CD4-positive, CD25-positive, alpha-beta regulatory T cell (primary cell): Measurements from ENCODE around the gene OSBPL9. TPM values are rescaled to one million over a fixed set of nuclear protein-coding genes. Genes with fewer than 3 reads are reported as not detected.
"Not testable (repeated sequence)": the region's sequence is repeated elsewhere in the genome, so short reads cannot be mapped to it uniquely, and the experiment has no call there.

Experiments
- ATAC-seq, 2 donors: fragments of 150-1000 bp; cut with Tn5 transposase; one replicate each; pipeline ENCODE4 v1.10.0; 2021; ENCODE audit warnings: low read depth in 2 of 2, moderate number of reproducible peaks in 2 of 2, moderate library complexity in 1 of 2
- DNase-seq, 3 donors: peaks; one replicate each; pipeline versions ENCODE4 v3.0.0 to v3.0.0-alpha.2; 2012 to 2022; ENCODE audit warnings: mixed read lengths in 1 of 3
- H3K27ac ChIP-seq: one replicate; pipeline ENCODE4 v1.7.0; 2013; ENCODE audit warnings: mild to moderate bottlenecking, low read length; ENCODE audit not compliant: insufficient read depth, poor library complexity, severe bottlenecking
- H3K27me3 ChIP-seq: one replicate; pipeline ENCODE4 v1.7.0; 2013; ENCODE audit warnings: low read length; ENCODE audit not compliant: control insufficient read depth, insufficient read depth
- H3K36me3 ChIP-seq: one replicate; pipeline ENCODE4 v1.7.0; 2013; ENCODE audit warnings: mild to moderate bottlenecking, low read length, moderate library complexity; ENCODE audit not compliant: control insufficient read depth, insufficient read depth
- H3K4me1 ChIP-seq: 2 replicates; pipeline ENCODE4 v1.7.0; 2013; ENCODE audit warnings: mild to moderate bottlenecking, low read length; ENCODE audit not compliant: insufficient read depth, control insufficient read depth, poor library complexity, severe bottlenecking
- H3K4me3 ChIP-seq: one replicate; pipeline ENCODE4 v1.7.0; 2013; ENCODE audit warnings: low read depth, mild to moderate bottlenecking, low read length, moderate library complexity
- H3K9me3 ChIP-seq, 2 experiments: 1 replicate in 1 of 2; 2 replicates in 1 of 2; pipeline ENCODE4 v1.7.0; 2013; ENCODE audit warnings: low read length in 2 of 2, mild to moderate bottlenecking in 1 of 2, moderate library complexity in 1 of 2; ENCODE audit not compliant: control insufficient read depth in 2 of 2
- H3K27ac Mint-ChIP-seq, 3 donors: one replicate each; pipeline ENCODE4 v1.8.0; 2020 to 2022; ENCODE audit warnings: mild to moderate bottlenecking in 3 of 3, mixed read lengths in 3 of 3, moderate library complexity in 2 of 3
- H3K27me3 Mint-ChIP-seq: one replicate; pipeline ENCODE4 v1.8.0; 2022; ENCODE audit warnings: mild to moderate bottlenecking, mixed read lengths
- H3K36me3 Mint-ChIP-seq: one replicate; pipeline ENCODE4 v1.8.0; 2020; ENCODE audit warnings: mixed read lengths
- H3K4me1 Mint-ChIP-seq, 4 donors: one replicate each; pipeline ENCODE4 v1.8.0; 2020 to 2022; ENCODE audit warnings: mixed read lengths in 4 of 4, mild to moderate bottlenecking in 1 of 4
- H3K4me3 Mint-ChIP-seq, 4 donors: one replicate each; pipeline ENCODE4 v1.8.0; 2020 to 2022; ENCODE audit warnings: mild to moderate bottlenecking in 4 of 4, mixed read lengths in 4 of 4, moderate library complexity in 3 of 4
- H3K9me3 Mint-ChIP-seq, 7 donors: one replicate each; pipeline ENCODE4 v1.8.0; 2020 to 2022; ENCODE audit warnings: mixed read lengths in 7 of 7, mild to moderate bottlenecking in 3 of 7, moderate library complexity in 2 of 7
- polyA plus RNA-seq, 4 donors: library from polyadenylated mRNA; unstranded; fragments of 300-500 nt; fragmentation: Illumina TruSeq; gene quantifications; one replicate each; pipeline ENCODE4 v1.2.3, GENCODE V29; 2021
- total RNA-seq: library from RNA; stranded (reverse); gene quantifications from one replicate; pipeline ENCODE4 v1.2.3, GENCODE V29; 2022

The OSBPL9 gene
- total and polyA plus RNA-seq, 5 donors from 2014 or later, result 33.5 to 45.2 (median 40.0) TPM

DNA sequence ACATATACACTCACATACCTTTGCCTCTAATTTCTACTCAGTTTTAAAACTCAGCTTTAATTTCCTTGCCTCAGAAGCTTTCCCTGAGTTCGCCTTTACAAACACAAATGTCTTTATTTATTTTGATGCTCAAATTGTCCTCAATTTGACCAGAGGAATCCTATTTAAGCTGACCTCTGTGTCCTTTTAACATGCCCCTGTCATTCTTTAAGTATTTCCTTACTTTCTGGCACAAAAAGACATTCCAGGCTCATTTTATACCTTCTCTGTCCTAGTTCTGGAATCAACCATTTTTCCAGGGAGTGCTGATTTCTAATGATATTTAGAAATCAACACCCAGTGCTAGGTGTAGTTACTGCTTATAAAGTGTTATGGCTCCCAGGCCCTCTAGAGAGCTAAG lies 82.5 kb downstream of the OSBPL9 start:
- H3K27me3 ChIP-seq, result no peaks in the 10 kb centered on the region
- DNase-seq, result no peak
- H3K4me3 Mint-ChIP-seq, result no peak overlapping the region
- H3K9me3 Mint-ChIP-seq, result peaks cover 0 to 2% (median 0%) of the 10 kb centered on the region in 7 donors
- no peak overlapping the region for H3K27ac Mint-ChIP-seq
- peaks cover 0 to 19% (median 16%) of the 10 kb centered on the region in 4 donors for H3K4me1 Mint-ChIP-seq
- no peak for ATAC-seq
- no peaks in the 10 kb centered on the region for H3K4me1 ChIP-seq
- H3K36me3 ChIP-seq, result no peaks in the 10 kb centered on the region
- no peak overlapping the region for H3K4me3 ChIP-seq
- no peaks in the 10 kb centered on the region for H3K9me3 ChIP-seq
- H3K27ac ChIP-seq, result no peak overlapping the region
- no peaks in the 10 kb centered on the region for H3K36me3 Mint-ChIP-seq
- H3K27me3 Mint-ChIP-seq, result peaks cover 4% of the 10 kb centered on the region

DNA sequence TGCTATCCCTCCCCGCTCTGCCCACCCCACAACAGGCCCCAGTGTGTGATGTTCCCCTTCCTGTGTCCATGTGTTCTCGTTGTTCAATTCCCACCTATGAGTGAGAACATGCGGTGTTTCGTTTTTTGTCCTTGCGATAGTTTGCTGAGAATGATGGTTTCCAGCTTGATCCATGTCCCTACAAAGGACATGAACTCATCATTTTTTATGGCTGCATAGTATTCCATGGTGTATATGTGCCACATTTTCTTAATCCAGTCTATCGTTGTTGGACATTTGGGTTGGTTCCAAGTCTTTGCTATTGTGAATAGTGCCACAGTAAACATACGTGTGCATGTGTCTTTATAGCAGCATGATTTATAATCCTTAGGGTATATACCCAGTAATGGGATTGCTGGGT lies 84.9 kb downstream of the OSBPL9 start:
- peaks cover 0 to 20% (median 12%) of the 10 kb centered on the region in 4 donors for H3K4me1 Mint-ChIP-seq
- not testable (repeated sequence) for DNase-seq, H3K27ac Mint-ChIP-seq

DNA sequence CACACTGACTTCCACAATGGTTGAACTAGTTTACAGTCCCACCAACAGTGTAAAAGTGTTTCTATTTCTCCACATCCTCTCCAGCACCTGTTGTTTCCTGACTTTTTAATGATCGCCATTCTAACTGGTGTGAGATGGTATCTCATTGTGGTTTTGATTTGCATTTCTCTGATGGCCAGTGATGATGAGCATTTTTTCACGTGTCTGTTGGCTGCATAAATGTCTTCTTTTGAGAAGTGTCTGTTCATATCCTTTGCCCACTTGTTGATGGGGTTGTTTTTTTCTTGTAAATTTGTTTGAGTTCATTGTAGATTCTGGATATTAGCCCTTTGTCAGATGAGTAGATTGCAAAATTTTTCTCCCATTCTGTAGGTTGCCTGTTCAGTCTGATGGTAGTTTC lies 85.3 kb downstream of the OSBPL9 start:
- H3K4me3 ChIP-seq, H3K4me3 Mint-ChIP-seq, H3K27me3 ChIP-seq, H3K27me3 Mint-ChIP-seq, H3K9me3 ChIP-seq, H3K36me3 ChIP-seq, H3K4me1 ChIP-seq, H3K27ac ChIP-seq, DNase-seq, H3K36me3 Mint-ChIP-seq, ATAC-seq, H3K9me3 Mint-ChIP-seq, H3K27ac Mint-ChIP-seq: not testable (repeated sequence)
- H3K4me1 Mint-ChIP-seq, result peaks cover 0 to 20% (median 13%) of the 10 kb centered on the region in 4 donors

More for the DNA sequence above, 84.9 kb downstream of the OSBPL9 start:
- H3K4me3 Mint-ChIP-seq, H3K36me3 Mint-ChIP-seq, H3K27me3 ChIP-seq, H3K27me3 Mint-ChIP-seq, H3K9me3 Mint-ChIP-seq, H3K27ac ChIP-seq, H3K4me1 ChIP-seq, H3K9me3 ChIP-seq, ATAC-seq, H3K4me3 ChIP-seq, H3K36me3 ChIP-seq: not testable (repeated sequence)

DNA sequence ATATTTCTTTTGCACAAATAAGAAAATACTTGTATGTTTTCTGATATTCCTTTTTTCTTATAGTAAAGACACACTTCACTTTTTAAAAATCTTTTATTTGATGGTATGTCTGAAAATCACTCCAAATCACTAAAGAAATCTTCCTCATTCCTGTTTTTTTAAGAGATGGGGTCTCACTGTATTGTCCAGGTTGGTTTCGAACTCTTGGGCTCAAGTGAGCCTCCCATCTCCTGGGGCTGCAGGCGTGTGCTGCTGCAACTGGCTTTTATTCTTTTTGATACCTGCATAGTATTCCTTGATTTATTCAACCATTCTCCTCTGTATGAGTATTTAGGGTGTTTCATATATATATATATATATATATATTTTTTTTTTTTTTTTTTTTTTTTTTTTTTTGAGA lies 88.1 kb downstream of the OSBPL9 start:
- H3K4me1 ChIP-seq, result no peaks in the 10 kb centered on the region
- H3K27ac ChIP-seq, result no peak overlapping the region
- peaks cover 4% of the 10 kb centered on the region for H3K27me3 Mint-ChIP-seq
- H3K9me3 Mint-ChIP-seq, result peaks cover 0 to 2% (median 0%) of the 10 kb centered on the region in 7 donors
- H3K27me3 ChIP-seq, result no peaks in the 10 kb centered on the region
- DNase-seq (no peak), ATAC-seq (no peak)
- H3K27ac Mint-ChIP-seq, result no peak overlapping the region
- H3K36me3 Mint-ChIP-seq, result peaks cover 5% of the 10 kb centered on the region
- no peak overlapping the region for H3K4me3 Mint-ChIP-seq
- H3K4me1 Mint-ChIP-seq, result peaks cover 0 to 17% (median 5%) of the 10 kb centered on the region in 4 donors
- H3K9me3 ChIP-seq, result no peaks in the 10 kb centered on the region
- H3K36me3 ChIP-seq, result no peaks in the 10 kb centered on the region
- H3K4me3 ChIP-seq, result no peak overlapping the region

DNA sequence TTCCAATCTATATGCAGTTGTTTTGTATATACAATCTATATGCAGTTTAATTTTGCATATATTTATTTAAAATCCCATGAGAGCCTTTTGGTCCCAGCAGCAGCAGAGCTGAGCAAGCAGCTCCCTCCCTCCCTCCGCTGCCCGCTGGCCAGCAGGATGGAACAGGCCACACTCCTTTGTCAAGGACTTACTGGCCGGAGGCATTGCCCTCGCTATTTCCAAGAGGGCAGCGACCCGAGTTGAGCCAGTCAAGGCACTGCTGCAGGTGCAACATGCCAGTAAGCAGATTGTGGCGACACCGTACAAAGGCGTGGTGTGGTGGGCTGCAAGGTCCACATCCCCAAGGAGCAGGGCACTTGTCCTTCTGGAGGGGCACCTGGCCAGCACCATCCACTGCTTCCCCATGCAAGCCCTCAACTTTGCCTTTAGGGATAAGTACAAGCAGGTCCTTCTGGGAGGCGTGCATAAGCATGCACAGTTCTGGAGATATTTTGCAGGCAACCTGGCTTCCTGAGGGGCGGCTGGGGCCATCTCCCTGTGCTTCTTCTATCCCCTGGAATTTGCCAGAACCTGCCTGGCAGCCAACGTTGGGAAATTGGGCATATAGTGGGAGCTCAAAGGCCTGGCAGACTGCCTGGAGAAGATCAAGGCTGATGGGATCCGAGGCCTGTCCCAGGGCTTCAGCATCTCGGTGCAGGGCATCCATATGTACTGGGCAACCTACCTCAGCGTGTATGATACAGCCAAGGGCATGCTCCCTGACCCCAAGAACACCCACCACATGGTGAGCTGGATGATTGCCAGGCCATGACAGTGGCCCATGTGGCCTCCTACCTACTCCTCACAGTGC lies 92.2 kb downstream of the OSBPL9 start:
- H3K9me3 ChIP-seq, result no peaks in the 10 kb centered on the region
- no peaks in the 10 kb centered on the region for H3K4me1 ChIP-seq
- ATAC-seq (no peak), DNase-seq (no peak)
- H3K4me3 ChIP-seq, result no peak overlapping the region
- no peaks in the 10 kb centered on the region for H3K36me3 ChIP-seq
- Mint-ChIP-seq H3K27ac (no peak overlapping the region), H3K36me3 (peaks cover 5% of the 10 kb centered on the region), H3K27me3 (no peaks in the 10 kb centered on the region), H3K4me1 (peaks cover 0 to 13% (median 5%) of the 10 kb centered on the region in 4 donors), H3K9me3 (peaks cover 0 to 3% (median 0%) of the 10 kb centered on the region in 7 donors), H3K4me3 (no peak overlapping the region)
- H3K27ac ChIP-seq, result no peak overlapping the region
- no peaks in the 10 kb centered on the region for H3K27me3 ChIP-seq

DNA sequence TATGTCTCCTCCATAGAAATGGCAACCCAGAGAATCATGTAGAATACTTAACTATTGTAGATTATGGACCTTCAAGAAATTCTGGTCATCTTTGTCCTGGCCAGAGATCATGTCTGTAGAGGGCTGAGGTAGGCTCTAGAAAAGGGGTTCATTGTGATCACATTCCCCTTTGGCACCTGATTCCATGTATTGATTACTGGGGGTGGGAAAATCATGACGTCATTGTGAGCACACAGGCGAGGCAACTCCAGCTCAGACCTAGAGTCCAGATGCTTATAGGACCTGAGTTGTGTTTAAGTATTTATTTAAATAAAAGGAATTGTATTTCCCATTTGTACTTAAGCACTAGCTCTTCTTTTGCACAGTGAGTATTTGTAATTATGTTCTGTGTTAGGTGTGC lies 93.1 kb downstream of the OSBPL9 start:
- Mint-ChIP-seq H3K27me3 (no peaks in the 10 kb centered on the region), H3K27ac (no peak overlapping the region), H3K4me3 (no peak overlapping the region), H3K36me3 (peaks cover 5% of the 10 kb centered on the region), H3K9me3 (peaks cover 0 to 3% (median 0%) of the 10 kb centered on the region in 7 donors), H3K4me1 (peaks cover 5 to 14% (median 9%) of the 10 kb centered on the region in 4 donors)
- ATAC-seq, result no peak
- H3K27me3 ChIP-seq, result no peaks in the 10 kb centered on the region
- H3K36me3 ChIP-seq, result peaks cover 2% of the 10 kb centered on the region
- no peak overlapping the region for H3K4me3 ChIP-seq
- H3K4me1 ChIP-seq, result no peaks in the 10 kb centered on the region
- H3K9me3 ChIP-seq, result no peaks in the 10 kb centered on the region
- no peak for DNase-seq
- no peak overlapping the region for H3K27ac ChIP-seq

DNA sequence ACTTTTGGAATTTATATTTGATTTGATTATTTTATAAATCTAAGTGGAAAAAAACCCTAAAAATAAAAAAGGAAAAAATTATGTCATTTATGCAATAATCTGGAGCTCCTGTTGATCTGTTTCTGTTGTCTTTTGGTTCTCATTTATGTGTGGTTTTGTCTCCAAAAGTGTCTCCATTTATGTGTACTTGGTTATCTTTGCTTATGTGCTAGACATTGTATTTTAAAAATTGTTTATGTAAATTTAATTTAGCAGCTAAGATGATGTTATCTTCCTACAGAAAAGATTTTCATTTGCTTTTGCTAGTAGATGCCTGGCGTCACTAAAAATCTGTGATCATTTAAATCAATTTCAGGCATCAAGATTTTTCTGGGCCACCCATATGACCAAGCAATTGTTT lies 95.7 kb downstream of the OSBPL9 start:
- Mint-ChIP-seq H3K9me3 (peaks cover 0 to 3% (median 0%) of the 10 kb centered on the region in 7 donors), H3K4me3 (no peak overlapping the region)

More for the DNA sequence above, 95.7 kb downstream of the OSBPL9 start:
- Mint-ChIP-seq H3K4me1 (peaks cover 11 to 18% (median 15%) of the 10 kb centered on the region in 4 donors), H3K27ac (no peak overlapping the region), H3K27me3 (no peaks in the 10 kb centered on the region), H3K36me3 (peaks cover 5% of the 10 kb centered on the region)
- Histone ChIP-seq H3K9me3 (no peaks in the 10 kb centered on the region), H3K27me3 (no peaks in the 10 kb centered on the region), H3K27ac (no peak overlapping the region), H3K36me3 (peaks cover 2% of the 10 kb centered on the region), H3K4me1 (no peaks in the 10 kb centered on the region), H3K4me3 (no peak overlapping the region)
- ATAC-seq (no peak), DNase-seq (no peak)
